Mononuclear cell (primary cell): ENCODE data around the gene CSPG4. TPM values are rescaled to one million over a fixed set of nuclear protein-coding genes. Genes with fewer than 3 reads are reported as not detected.
"Not testable (repeated sequence)": the region's sequence is repeated elsewhere in the genome, so short reads cannot be mapped to it uniquely, and the experiment has no call there.

Experiments used
- H3K27me3 ChIP-seq: 2 replicates; pipeline ENCODE4 v1.6.0; 2011; ENCODE audit warnings: low read length, control low read depth; ENCODE audit not compliant: insufficient read depth
- H3K4me1 ChIP-seq: 2 replicates; pipeline ENCODE4 v1.5.1; 2011; ENCODE audit warnings: mild to moderate bottlenecking, low read length, control low read depth; ENCODE audit not compliant: insufficient read depth
- H3K4me3 ChIP-seq: 2 replicates; pipeline ENCODE4 v1.5.1; 2011; ENCODE audit warnings: mild to moderate bottlenecking, low read length, moderate library complexity
- H3K9me3 ChIP-seq: 2 replicates; pipeline ENCODE4 v1.5.1; 2011; ENCODE audit warnings: low read depth, mild to moderate bottlenecking, control low read depth, low read length
- total RNA-seq: library from RNA; depleted of rRNA; stranded (reverse); fragments of >200 nt; gene quantifications from one replicate; pipeline ENCODE4 v1.2.3, GENCODE V29; 2012

Gene CSPG4
- total RNA-seq, 1 donor = under 0.01 TPM

- Histone ChIP-seq H3K4me1 (peaks cover 4% of the 10 kb centered on the region), H3K27me3 (no peaks in the 10 kb centered on the region), H3K9me3 (no peaks in the 10 kb centered on the region), H3K4me3 (no peak overlapping the region)
These were observed 37.8 kb upstream of the CSPG4 start for GRCh38 chr15:75750261-75751050.

GRCh38 chr15:75749820-75750219, 37.2 kb upstream of the CSPG4 start:
- H3K9me3 ChIP-seq = no peaks in the 10 kb centered on the region
- H3K27me3 ChIP-seq = no peaks in the 10 kb centered on the region
- H3K4me1 ChIP-seq = peaks cover 4% of the 10 kb centered on the region
- no peak overlapping the region for H3K4me3 ChIP-seq

GRCh38 chr15:75748882-75749281, 36.2 kb upstream of the CSPG4 start:
- not testable (repeated sequence) for H3K4me3 ChIP-seq, H3K27me3 ChIP-seq, H3K4me1 ChIP-seq, H3K9me3 ChIP-seq

DNA sequence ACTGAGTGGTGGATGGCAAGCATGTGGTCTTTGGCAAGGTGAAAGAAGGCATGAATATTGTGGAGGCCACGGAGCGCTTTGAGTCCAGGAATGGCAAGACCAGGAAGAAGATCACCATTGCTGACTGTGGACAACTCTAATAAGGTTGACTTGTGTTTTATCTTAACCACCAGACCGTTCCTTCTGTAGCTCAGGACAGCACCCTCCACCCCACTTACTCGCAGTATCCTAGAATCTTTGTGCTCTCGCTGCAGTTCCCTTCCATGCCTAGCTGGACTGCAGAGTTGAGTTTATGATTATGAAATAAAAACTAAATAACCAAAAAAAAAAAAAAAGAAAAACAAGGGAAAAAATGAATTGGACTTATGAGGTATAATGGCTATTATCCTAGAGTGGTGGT, 34.5 kb upstream of the CSPG4 start:
- H3K4me3 ChIP-seq, H3K4me1 ChIP-seq, H3K9me3 ChIP-seq, H3K27me3 ChIP-seq: not testable (repeated sequence)

- H3K4me3 ChIP-seq = no peak overlapping the region
These were observed 32.7 kb upstream of the CSPG4 start for GRCh38 chr15:75745305-75745704.

DNA sequence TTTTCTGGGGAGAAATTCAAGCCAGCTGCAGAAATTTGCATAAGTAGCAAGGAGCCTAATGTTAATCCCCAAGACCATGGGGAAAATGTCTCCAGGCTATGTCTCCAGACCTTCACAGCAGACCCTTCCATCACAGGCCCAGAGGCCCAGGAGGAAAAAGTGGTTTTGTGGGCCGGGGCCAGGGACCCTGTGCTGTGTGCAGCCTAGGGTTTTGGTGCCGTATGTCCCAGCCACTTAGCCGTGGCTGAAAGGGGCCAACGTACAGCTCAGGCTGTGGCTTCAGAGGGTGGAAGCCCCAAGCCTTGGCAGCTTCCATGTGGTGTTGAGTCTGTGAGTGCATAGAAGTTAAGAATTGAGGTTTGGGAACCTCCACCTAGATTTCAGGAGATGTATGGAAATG, 29.7 kb upstream of the CSPG4 start:
- not testable (repeated sequence) for H3K4me1 ChIP-seq, H3K4me3 ChIP-seq, H3K9me3 ChIP-seq, H3K27me3 ChIP-seq

More at GRCh38 chr15:75745305-75745704, 32.7 kb upstream of the CSPG4 start:
- no peaks in the 10 kb centered on the region for H3K9me3 ChIP-seq
- H3K4me1 ChIP-seq = peaks cover 4% of the 10 kb centered on the region
- no peaks in the 10 kb centered on the region for H3K27me3 ChIP-seq

DNA sequence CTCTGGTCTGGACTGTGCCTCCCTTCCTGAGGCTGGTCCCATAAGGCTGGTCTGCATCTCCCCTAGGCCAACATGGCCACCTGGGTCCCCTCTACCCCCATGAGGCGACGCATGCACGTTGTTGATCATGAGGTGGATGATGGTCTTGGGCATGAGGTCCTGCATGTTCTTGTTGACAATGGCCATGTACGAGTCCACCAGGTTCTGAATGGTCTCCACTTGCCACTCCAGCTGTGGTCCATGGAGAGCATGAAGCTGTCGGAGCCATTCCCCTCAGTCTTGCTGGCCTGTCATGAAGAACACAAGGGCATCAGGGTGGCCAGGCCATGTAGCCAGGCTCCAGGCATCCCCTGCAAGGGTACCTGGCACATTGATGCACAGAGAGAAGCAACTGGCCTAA, 27.1 kb upstream of the CSPG4 start:
- Histone ChIP-seq H3K9me3 (no peaks in the 10 kb centered on the region), H3K4me1 (peaks cover 13% of the 10 kb centered on the region), H3K27me3 (no peaks in the 10 kb centered on the region), H3K4me3 (no peak overlapping the region)

GRCh38 chr15:75738647-75739325, 26.1 kb upstream of the CSPG4 start:
- peak overlapping the region; percentile 51 for H3K4me3 ChIP-seq
- peaks cover 13% of the 10 kb centered on the region for H3K4me1 ChIP-seq
- H3K9me3 ChIP-seq = no peaks in the 10 kb centered on the region
- H3K27me3 ChIP-seq = no peaks in the 10 kb centered on the region

DNA sequence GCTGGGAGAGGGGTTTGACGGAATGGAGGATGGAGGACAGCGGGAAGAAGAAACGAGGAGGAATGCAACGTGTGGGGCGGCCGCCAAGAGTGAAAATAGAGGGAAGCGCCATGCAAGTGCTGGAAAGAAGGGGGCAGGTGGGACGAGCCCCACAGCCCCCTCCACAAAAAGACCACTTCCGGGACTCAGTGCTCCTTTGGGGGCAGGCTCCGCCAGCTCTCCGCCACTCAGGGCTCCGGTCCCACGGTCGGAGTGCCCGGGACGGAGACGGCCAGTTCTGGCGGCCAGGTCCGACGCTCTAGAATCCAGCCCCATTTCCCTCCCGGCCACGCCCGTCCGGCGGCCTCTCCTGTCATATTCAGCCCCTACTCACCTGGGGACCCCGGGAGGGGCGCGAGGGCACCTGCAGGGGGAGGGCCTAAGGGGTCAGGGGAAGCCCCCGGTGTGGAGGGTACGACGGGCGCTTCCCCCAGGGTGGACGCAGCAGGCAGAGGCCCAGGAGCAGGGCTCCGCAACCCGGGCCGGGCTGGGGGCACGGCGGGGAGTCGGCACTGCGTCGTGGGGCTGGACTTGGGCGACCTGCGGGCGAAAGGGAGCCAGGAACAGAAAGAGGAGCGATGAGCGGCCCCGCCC, 25.5 kb upstream of the CSPG4 start:
- Histone ChIP-seq H3K4me3 (peak overlapping the region; percentile 51), H3K9me3 (no peaks in the 10 kb centered on the region), H3K4me1 (peaks cover 13% of the 10 kb centered on the region), H3K27me3 (no peaks in the 10 kb centered on the region)

- not testable (repeated sequence) for H3K4me3 ChIP-seq, H3K9me3 ChIP-seq, H3K27me3 ChIP-seq
- H3K4me1 ChIP-seq = peaks cover 13% of the 10 kb centered on the region
These were observed 24.7 kb upstream of the CSPG4 start for GRCh38 chr15:75737116-75738013.

- H3K9me3 ChIP-seq = no peaks in the 10 kb centered on the region
- no peak overlapping the region for H3K4me3 ChIP-seq
- peaks cover 19% of the 10 kb centered on the region for H3K4me1 ChIP-seq
- no peaks in the 10 kb centered on the region for H3K27me3 ChIP-seq
These were observed 23.6 kb upstream of the CSPG4 start for GRCh38 chr15:75736256-75736655.

DNA sequence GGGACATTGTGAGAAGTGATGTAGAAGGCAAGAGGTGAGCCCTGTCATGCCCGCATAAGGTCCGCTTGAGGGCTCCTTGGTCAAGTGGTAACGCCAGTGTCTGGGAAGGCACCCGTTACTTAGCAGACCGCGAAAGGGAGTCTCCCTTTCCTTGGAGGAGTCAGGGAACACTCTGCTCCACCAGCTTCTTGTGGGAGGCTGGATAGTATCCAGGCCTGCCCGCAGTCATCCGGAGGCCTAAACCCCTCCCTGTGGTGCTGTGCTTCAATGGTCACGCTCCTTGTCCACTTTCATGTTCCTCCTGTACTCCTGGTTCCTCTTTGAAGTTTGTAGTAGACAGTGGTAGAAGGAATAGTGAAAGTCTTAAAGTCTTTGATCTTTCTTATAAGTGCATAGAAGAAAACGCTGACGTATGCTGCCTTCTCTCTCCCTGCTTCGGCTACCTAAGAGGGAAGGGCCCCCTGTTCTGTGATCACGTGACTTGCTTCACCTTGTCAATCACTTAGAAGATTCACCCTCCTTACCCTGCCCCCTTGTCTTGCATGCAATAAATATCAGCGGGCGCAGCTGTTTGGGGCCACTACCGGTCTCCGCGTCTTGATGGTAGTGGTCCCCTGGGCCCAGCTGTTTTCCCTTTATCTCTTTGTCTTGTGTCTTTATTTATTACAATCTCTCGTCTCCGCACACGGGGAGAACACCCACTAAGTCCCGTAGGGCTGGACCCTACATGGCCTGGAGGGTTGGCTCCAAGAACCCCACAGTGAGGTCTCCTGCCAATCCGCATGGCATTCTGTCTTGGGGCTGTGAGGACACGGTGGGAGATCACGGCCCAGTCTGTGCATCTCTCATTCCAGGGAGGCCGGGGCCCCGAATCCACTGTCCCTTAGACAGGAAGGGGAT, 22.5 kb upstream of the CSPG4 start:
- not testable (repeated sequence) for H3K27me3 ChIP-seq, H3K4me3 ChIP-seq, H3K9me3 ChIP-seq
- peaks cover 19% of the 10 kb centered on the region for H3K4me1 ChIP-seq

GRCh38 chr15:75733761-75734651, 21.4 kb upstream of the CSPG4 start:
- Histone ChIP-seq H3K4me1 (peaks cover 15% of the 10 kb centered on the region), H3K27me3 (no peaks in the 10 kb centered on the region)

More at GRCh38 chr15:75733761-75734651, 21.4 kb upstream of the CSPG4 start:
- no peaks in the 10 kb centered on the region for H3K9me3 ChIP-seq
- H3K4me3 ChIP-seq = no peak overlapping the region
